HG03108 (cell line): ENCODE results near the gene IGHMBP2.

Experiments
- ATAC-seq: cut with Tn5 transposase; IDR thresholded peaks from one replicate; pipeline ENCODE4 v1.9.1; 2021; ENCODE audit warnings: moderate library complexity; ENCODE audit not compliant: unreplicated experiment

The IGHMBP2 gene

DNA sequence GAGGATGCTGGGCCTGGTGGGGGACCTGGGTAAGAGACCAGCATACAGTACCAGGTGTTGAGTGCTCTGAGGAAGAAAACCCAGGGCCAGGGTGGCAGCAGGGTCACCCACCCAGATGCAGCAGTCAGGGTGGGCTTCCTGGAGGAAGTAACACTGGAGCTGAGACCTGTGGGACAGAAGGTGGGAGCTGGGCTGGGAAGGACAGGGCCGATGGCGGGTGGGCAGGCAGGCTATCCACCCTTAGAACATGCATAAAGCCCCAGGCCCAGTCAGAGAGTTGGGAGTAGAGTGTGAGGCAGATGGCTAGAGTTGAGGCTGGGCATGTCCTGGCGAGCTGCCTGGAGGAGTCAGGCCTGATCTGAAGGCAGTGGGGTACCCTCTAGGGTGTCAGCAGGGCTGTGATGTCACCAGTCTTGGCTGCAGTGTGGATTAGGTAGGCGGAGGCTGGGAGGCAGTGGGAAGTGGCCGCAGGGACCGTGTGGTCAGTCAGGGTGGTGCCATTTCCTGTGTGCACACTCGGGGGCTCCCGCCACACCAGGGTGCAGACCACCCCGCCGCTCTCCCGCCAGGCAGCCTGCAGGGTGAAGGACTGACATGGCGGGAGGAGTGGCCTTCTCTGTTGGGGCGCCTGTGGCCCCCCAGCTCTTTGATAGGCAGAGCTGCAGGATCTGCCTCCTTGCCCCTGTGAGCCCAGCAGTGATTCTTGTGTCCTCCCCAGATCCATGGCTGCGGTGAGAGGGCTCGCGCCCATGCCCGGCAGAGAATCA lies 35.3 kb downstream of the IGHMBP2 start:
- no peak for ATAC-seq

DNA sequence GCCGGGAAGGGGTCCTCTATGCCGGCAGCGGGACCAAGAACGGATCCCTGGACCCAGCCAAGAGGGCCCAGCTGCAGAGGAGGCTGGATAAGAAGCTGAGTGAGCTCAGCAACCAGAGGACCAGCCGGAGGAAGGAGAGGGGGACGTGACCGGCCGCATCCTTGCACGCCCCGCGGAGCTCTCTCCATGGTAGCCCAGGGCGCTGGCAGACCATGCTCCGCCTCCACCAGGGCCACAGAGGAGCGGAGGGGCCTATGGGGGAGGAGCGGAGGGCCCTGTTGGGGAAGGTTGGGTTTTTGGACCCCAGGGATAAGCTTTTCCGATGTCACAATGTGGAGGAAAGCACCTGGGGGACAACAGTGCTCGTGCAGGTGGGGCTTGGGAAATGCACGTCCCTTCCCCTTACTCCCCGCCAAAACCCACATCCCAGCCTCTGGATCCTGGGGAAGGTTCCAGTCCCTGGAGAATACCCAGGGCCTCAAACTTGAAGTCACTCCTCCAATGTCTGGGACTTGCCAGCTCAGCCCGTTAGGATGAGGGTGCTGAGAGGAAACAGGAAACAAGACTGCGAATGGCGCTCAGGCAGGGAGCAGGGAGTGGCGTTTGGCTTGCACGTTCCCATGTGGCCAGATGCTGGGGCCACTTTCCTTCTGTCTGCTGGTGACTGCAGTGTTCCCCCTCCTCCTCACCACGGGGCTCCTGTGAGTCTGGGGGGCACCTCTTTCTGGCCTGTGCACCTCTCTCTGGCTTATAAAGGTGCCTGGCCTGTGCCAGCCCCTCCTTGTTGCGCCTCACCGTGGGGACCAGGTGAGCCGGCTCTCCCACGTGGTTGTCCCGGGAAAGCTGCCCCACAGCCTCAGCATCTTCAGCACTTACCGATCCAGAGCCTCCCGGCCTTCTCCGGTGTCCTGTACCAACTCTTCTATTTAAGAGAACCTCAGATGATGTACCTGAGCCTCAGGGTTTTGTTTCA lies 36.2 kb downstream of the IGHMBP2 start:
- no peak for ATAC-seq

- ATAC-seq: no peak
These were observed 37.1 kb downstream of the IGHMBP2 start for GRCh38 chr11:68940651-68941323.

- no peak for ATAC-seq
These were observed 37.8 kb downstream of the IGHMBP2 start for GRCh38 chr11:68941324-68942094.

GRCh38 chr11:68942095-68942620 lies 38.5 kb downstream of the IGHMBP2 start:
- ATAC-seq: no peak

DNA sequence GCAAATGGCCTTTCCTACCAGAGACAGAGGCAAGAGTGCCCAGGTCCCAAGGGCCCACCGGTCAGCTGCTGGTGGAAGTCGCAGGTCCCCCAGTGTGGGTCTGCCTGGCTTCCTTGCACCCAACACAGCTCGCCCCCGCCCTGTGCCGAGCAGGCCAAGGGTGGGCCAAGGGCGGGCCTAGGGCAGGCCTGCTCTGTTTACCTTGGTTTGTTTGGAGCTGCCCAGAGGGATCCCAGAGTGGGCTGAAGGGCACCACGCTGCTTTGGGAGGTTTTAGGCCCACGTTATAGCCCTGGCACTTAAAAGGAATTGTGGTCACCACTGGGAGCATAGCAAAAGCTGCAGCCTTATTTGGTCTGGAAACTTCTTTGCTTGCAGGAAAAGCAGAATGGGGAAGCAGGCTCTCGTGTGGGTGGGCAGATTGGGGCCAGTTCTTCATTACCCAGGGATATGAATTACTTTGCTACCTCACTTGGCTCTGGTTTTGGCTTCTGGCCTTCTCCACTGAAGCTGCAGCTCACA lies 39.1 kb downstream of the IGHMBP2 start:
- ATAC-seq: no peak

GRCh38 chr11:68946416-68947090 lies 42.9 kb downstream of the IGHMBP2 start:
- ATAC-seq: no peak

DNA sequence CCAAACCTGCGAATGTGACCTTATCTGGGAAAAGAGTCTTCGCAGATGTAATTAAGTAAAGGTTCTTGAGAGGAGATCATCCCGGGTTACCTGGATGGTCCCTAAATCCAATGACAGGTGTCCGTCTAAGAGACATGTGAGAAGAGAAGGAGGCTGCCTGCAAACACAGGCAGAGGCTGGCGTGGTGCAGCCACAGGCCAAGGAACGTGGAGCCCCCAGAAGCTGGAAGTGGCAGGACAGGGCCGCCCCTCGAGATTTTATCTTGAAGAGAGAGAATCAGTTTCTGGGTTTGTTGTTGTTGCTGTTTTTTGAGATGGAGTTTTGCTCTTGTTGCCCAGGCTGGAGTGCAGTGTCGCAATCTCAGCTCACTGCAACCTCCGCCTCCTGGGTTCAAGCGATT lies 43.5 kb downstream of the IGHMBP2 start:
- no peak for ATAC-seq

DNA sequence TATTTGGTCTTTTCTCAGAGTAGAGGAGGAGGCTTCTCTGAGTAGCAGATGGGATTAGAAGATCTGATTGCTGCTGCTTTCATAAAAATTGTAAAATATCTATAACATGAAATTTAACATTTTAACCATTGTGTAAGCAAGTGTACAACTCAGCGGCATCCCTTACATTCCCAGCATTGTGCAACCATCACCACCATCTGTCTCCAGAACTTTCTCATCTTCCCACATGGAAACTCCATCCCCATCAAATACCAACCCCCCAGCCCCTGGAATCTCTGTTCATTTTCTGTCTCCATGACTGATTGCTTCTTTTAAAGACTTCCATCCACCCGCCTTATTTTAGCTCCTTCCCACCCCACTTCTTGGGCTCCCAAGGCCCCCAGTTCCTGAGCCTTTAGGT lies 44.8 kb downstream of the IGHMBP2 start:
- ATAC-seq: no peak

- ATAC-seq: no peak
These were observed 45.2 kb downstream of the IGHMBP2 start for GRCh38 chr11:68948935-68949334.

DNA sequence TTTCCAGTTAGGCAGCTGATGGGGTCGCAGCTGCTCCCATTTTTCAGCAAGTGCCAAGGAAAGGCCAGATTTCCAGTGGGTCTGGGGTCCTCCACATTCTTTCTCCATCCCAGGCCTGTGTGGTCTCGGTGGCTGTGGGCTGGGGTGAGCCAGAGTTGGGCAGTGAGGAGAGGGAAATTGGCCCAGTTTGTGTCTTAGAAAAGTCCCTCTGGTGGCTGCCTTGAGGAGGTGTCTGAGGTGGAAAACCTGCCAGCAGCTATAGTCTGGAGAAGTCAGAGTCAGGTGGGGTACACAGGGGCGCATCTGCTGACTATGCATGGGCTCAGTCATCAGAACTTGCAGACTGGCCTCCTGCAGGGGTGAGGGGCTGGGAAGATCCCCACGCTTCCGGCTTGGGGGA lies 46.6 kb downstream of the IGHMBP2 start:
- ATAC-seq: no peak

GRCh38 chr11:68950762-68951161 lies 47.1 kb downstream of the IGHMBP2 start:
- ATAC-seq: no peak

DNA sequence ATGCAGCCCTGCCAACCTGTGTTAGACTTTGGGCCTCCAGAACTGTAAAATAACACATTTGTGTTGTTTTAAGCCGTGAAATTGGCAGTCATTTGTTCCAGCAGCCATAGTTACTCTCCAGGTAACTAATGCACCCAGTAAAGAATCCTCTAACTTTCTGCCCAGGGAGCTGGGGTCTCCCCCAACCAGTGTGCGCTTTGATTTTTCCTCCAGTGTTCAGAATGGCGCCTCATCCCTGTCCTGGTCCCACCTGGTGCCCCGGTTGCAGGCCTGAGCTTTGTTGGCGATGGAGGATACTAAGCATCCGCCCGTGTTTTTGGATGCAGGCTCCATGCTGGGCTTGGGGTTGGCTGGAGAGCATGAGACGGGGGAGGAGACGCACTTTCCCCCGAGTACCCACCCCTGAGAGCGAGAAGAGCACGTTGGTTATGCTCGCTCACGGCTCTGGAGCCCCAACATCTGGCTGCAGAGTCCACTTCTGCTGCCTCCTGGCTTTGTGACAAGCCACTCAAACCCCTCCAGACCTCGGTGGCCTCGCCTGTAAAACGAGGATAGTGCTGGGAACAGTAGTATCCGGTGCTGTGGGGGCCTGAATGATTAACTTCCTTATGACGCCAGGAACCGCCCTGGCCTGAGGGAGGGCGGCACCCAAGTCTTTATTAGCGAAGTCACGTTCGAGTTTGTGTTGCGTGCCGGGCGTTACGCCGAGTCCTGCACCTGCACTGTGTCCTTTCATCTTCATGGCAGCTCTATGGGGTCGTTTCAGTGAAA lies 51.3 kb downstream of the IGHMBP2 start:
- no peak for ATAC-seq

- no peak for ATAC-seq
These were observed 51.9 kb downstream of the IGHMBP2 start for GRCh38 chr11:68955607-68955958.

DNA sequence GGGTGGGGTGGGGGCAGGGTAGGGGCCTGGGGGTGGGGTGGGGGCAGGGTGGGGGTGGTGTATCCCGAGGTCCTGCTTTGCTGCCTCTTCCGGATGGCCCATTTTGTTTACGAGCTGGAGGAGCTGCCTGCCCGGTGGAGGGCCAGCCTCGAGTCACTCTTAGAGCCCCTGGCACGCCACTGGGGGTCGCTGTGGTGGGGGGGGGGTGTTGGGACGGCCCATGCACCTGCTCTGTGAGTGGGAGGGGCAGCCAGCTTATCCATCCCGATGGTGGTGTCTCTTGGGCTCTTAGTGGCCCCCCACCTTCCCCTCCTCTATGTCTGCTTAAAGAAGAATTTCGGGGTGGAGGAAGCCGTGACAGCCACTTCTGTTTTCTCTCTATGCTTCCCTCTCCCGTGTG lies 52.5 kb downstream of the IGHMBP2 start:
- ATAC-seq: no peak

DNA sequence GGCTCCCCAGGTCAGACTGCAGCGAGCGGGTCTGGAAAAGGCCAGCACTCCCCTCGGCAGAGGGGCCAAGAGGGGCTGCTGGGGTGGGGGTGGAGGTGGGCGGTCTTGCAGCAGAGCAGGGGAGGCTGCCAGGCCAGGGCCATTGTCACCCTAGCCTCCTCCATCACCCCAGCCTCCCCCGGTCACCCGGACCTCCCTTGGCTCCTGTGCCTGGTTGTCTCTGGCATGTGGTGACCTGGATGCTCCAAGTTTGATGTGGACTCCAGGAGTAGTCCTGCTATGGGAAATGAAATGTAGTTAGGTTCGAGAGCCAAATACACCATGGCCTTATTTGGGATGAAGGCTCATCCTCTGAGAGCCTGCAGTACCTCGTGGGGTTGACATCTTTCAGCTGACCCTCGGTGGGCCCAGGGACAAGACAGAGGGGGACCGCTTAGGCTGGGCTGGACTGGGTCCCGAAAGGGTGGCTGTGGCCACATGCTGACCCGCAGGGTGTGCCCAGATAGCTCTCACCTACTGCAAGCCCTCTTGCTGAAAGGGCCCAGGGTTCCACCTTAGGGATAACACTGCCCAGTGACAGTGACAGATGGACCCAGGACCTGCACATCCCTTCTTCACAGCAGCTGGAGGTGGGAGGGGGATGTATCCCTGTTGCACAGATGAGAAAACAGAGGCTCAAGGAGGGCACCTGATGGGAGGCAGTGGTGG lies 53.0 kb downstream of the IGHMBP2 start:
- ATAC-seq: no peak

DNA sequence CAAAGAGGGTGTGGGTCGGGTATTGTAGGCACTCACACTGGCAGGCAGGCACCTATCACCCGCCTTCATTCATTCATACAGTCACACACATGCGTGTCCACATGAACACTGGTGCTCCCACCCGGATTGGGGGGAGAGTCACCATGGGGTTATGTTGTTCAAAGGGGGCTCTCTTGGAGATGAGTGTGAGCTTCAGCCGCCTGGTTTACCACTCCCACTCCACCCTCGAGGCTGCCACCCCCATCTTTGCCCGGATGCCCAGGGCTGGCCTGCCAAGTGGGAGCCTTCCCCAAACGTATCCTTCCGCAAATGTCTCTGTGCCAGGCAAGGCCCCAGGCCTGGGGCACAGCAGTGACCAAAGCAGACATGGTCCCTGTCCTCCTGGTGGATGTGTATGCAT lies 54.5 kb downstream of the IGHMBP2 start:
- ATAC-seq: no peak
